HUES64 (cell line): ENCODE data around the gene ZNF432. TPM values are rescaled to one million over a fixed set of nuclear protein-coding genes. Genes with fewer than 3 reads are reported as not detected.
"Not testable (repeated sequence)": the region's sequence is repeated elsewhere in the genome, so short reads cannot be mapped to it uniquely, and the experiment has no call there.

Source experiments
- H3K27ac ChIP-seq: 2 replicates; pipeline ENCODE4 v1.7.0; 2013; ENCODE audit warnings: low read depth, low read length, inconsistent platforms
- H3K27me3 ChIP-seq: 2 replicates; pipeline ENCODE4 v1.6.1; 2013; ENCODE audit warnings: mild to moderate bottlenecking, low read length; ENCODE audit not compliant: insufficient read depth
- H3K36me3 ChIP-seq: 2 replicates; pipeline ENCODE4 v1.6.1; 2013; ENCODE audit warnings: mild to moderate bottlenecking, low read length; ENCODE audit not compliant: insufficient read depth
- H3K4me1 ChIP-seq: 2 replicates; pipeline ENCODE4 v1.6.1; 2013; ENCODE audit warnings: mild to moderate bottlenecking, low read length, moderate library complexity; ENCODE audit not compliant: insufficient read depth
- H3K4me3 ChIP-seq: 2 replicates; pipeline ENCODE4 v1.5.1; 2013; ENCODE audit warnings: mild to moderate bottlenecking, low read length, moderate library complexity
- H3K9ac ChIP-seq: 2 replicates; pipeline ENCODE4 v1.6.1; 2013; ENCODE audit warnings: mild to moderate bottlenecking, low read depth, low read length
- H3K9me3 ChIP-seq: 2 replicates; pipeline ENCODE4 v1.6.1; 2013; ENCODE audit warnings: low read depth, low read length; ENCODE audit not compliant: insufficient read depth
- WGBS: fragments of 150-250, 120-280 bp; methylation state at CpG from one replicate; pipeline ENCODE4 v1.1.7; 2013; ENCODE audit warnings: missing lambda C conversion rate; 5-methylcytosine and 5-hydroxymethylcytosine counted together
- polyA plus RNA-seq, 2 experiments: library from polyadenylated mRNA; stranded (reverse); fragments of 50-300 nt; gene quantifications; one replicate each; pipeline ENCODE4 v1.2.3, GENCODE V29; 2013

Gene ZNF432
- polyA plus RNA-seq (2013, experiment 1 of 2): 6.9 TPM
- 7.2 TPM for polyA plus RNA-seq (2013, experiment 2 of 2)

- H3K4me1 ChIP-seq: peaks cover 4% of the 10 kb centered on the region; the same call in 1 of the 2 replicates
- H3K9ac ChIP-seq: peak within 1 kb of the TSS; percentile 95
- no peaks in the 10 kb centered on the region for H3K27me3 ChIP-seq
- peak within 1 kb of the TSS; percentile 81 for H3K27ac ChIP-seq
- H3K4me3 ChIP-seq: peak within 1 kb of the TSS; percentile 92
- H3K36me3 ChIP-seq: peaks cover 20% of the 10 kb centered on the region
- under 1% methylated on average over 59 of the region's 60 CpGs for WGBS
- peaks cover 3% of the 10 kb centered on the region; the same call in 1 of the 2 replicates for H3K9me3 ChIP-seq
Observed at GRCh38 chr19:52048555-52049501, at the start of gene ZNF432. Gene ZNF432, minus strand, starts transcription at chr19:52048838. Its CDS starts 1,970 bp downstream, at chr19:52046868.

- peaks cover 48% of the 10 kb centered on the region for H3K9me3 ChIP-seq
- H3K9ac ChIP-seq, H3K27me3 ChIP-seq, H3K4me1 ChIP-seq, H3K27ac ChIP-seq: not testable (repeated sequence)
- WGBS: 100% methylated on average over 3 of the region's 3 CpGs
- H3K36me3 ChIP-seq: peaks cover 14% of the 10 kb centered on the region
- H3K4me3 ChIP-seq: peak overlapping the region; percentile 100; the same call in 1 of the 2 replicates
Observed at GRCh38 chr19:52096416-52096815, 47.8 kb upstream of the ZNF432 start.

- Histone ChIP-seq H3K27me3 (0 out of 2 replicates have a peak, but pooled peaks cover 3% of the 10 kb centered on the region), H3K27ac (peak within 1 kb of the TSS; percentile 61; the same call in 1 of the 2 replicates), H3K9ac (peak within 1 kb of the TSS; percentile 95), H3K4me3 (peak within 1 kb of the TSS; percentile 100), H3K36me3 (peaks cover 23% of the 10 kb centered on the region), H3K9me3 (peaks cover 46% of the 10 kb centered on the region), H3K4me1 (peaks cover 7% of the 10 kb centered on the region; the same call in 1 of the 2 replicates)
- 3% methylated on average over 59 of the region's 59 CpGs for WGBS
Observed at GRCh38 chr19:52095172-52096014, 46.8 kb upstream of the ZNF432 start, which contains the start of gene ZNF841. Gene ZNF841, minus strand, starts transcription at chr19:52095765. Its CDS starts 10,964 bp downstream, at chr19:52084801.

- Histone ChIP-seq H3K27ac (no peak overlapping the region), H3K4me3 (peak overlapping the region; percentile 100)
- WGBS: 9% methylated on average over 12 of the region's 12 CpGs
Observed at GRCh38 chr19:52094526-52095130, 46.0 kb upstream of the ZNF432 start.

GRCh38 chr19:52086481-52086880 lies 37.8 kb upstream of the ZNF432 start:
- no peak overlapping the region for H3K9ac ChIP-seq
- H3K36me3 ChIP-seq: peaks cover 85% of the 10 kb centered on the region
- peaks cover 25% of the 10 kb centered on the region for H3K9me3 ChIP-seq
- no peaks in the 10 kb centered on the region for H3K27me3 ChIP-seq
- H3K4me1 ChIP-seq: no peaks in the 10 kb centered on the region
- H3K27ac ChIP-seq: no peak overlapping the region
- H3K4me3 ChIP-seq: no peak overlapping the region

More at GRCh38 chr19:52094526-52095130, 46.0 kb upstream of the ZNF432 start:
- Histone ChIP-seq H3K4me1 (peaks cover 7% of the 10 kb centered on the region; the same call in 1 of the 2 replicates), H3K9ac (peak overlapping the region; percentile 95), H3K27me3 (0 out of 2 replicates have a peak, but pooled peaks cover 3% of the 10 kb centered on the region), H3K36me3 (peaks cover 27% of the 10 kb centered on the region), H3K9me3 (peaks cover 38% of the 10 kb centered on the region)

- Histone ChIP-seq H3K36me3 (peaks cover 92% of the 10 kb centered on the region), H3K9me3 (peaks cover 72% of the 10 kb centered on the region), H3K4me3 (no peak overlapping the region), H3K9ac (no peak overlapping the region), H3K27ac (no peak overlapping the region), H3K27me3 (no peaks in the 10 kb centered on the region), H3K4me1 (no peaks in the 10 kb centered on the region)
- WGBS: 96% methylated on average over 5 of the region's 5 CpGs
Observed at GRCh38 chr19:52070496-52070895, 21.9 kb upstream of the ZNF432 start.

GRCh38 chr19:52069653-52070052 lies 21.0 kb upstream of the ZNF432 start:
- Histone ChIP-seq H3K4me1 (no peaks in the 10 kb centered on the region), H3K36me3 (peaks cover 94% of the 10 kb centered on the region), H3K9me3 (peaks cover 80% of the 10 kb centered on the region), H3K4me3 (no peak overlapping the region), H3K27me3 (no peaks in the 10 kb centered on the region), H3K27ac (no peak overlapping the region), H3K9ac (no peak overlapping the region)
- WGBS: 98% methylated on average over 2 of the region's 2 CpGs

GRCh38 chr19:52066258-52066863 lies 17.7 kb upstream of the ZNF432 start:
- Histone ChIP-seq H3K27me3 (no peaks in the 10 kb centered on the region), H3K4me1 (no peaks in the 10 kb centered on the region), H3K9ac (no peak overlapping the region), H3K4me3 (no peak overlapping the region; the same call in 1 of the 2 replicates), H3K27ac (no peak overlapping the region), H3K9me3 (peaks cover 91% of the 10 kb centered on the region), H3K36me3 (peaks cover 79% of the 10 kb centered on the region)
- 97% methylated on average over 6 of the region's 6 CpGs for WGBS

GRCh38 chr19:52065399-52065798 lies 16.8 kb upstream of the ZNF432 start:
- H3K27ac ChIP-seq: no peak overlapping the region
- 95% methylated on average over 5 of the region's 6 CpGs for WGBS
- H3K9ac ChIP-seq: no peak overlapping the region
- H3K4me1 ChIP-seq: no peaks in the 10 kb centered on the region
- peaks cover 69% of the 10 kb centered on the region for H3K36me3 ChIP-seq
- peaks cover 81% of the 10 kb centered on the region for H3K9me3 ChIP-seq
- no peak overlapping the region for H3K4me3 ChIP-seq
- H3K27me3 ChIP-seq: no peaks in the 10 kb centered on the region

- H3K27me3 ChIP-seq, H3K9ac ChIP-seq, H3K9me3 ChIP-seq, H3K36me3 ChIP-seq, H3K27ac ChIP-seq, H3K4me3 ChIP-seq, H3K4me1 ChIP-seq: not testable (repeated sequence)
- 98% methylated on average over 3 of the region's 3 CpGs for WGBS
Observed at GRCh38 chr19:52056480-52056879, 7.8 kb upstream of the ZNF432 start.
